ENCODE measurements around the gene UVSSA. TPM values are rescaled to one million over a fixed set of nuclear protein-coding genes. Genes with fewer than 3 reads are reported as not detected.
"Not testable (repeated sequence)": the region's sequence is repeated elsewhere in the genome, so short reads cannot be mapped to it uniquely, and the experiment has no call there.

Gene UVSSA
- total and polyA plus RNA-seq, 8 donors = 4.1 to 103 (median 25.3) TPM

GRCh38 chr4:1321486-1321885 lies 25.5 kb upstream of the UVSSA start:
- intact Hi-C loops (cut with DNase I; ENCODE audit: low total_unique reads) = no loop called here
- H3K27me3 ChIP-seq = no peaks in the 10 kb centered on the region
- no peaks in the 10 kb centered on the region for H3K9me3 ChIP-seq
- DNase-seq = no peak
- peaks cover 41 to 95% (median 86%) of the 10 kb centered on the region in 4 donors for H3K36me3 ChIP-seq
- peaks cover 0 to 9% (median 0%) of the 10 kb centered on the region in 4 donors for H3K4me1 ChIP-seq
- WGBS, 5 donors = 86 to 95% (median 89%) methylated on average over 13 of the region's 13 CpGs
- no peak overlapping the region for H3K27ac ChIP-seq
- no peak for TF ChIP-seq POLR2AphosphoS5 (IDR thresholded peaks at IDR 0.05)
- no peak for TF ChIP-seq CTCF (IDR thresholded peaks at IDR 0.05)
- no peak for TF ChIP-seq EP300 (IDR thresholded peaks at IDR 0.05)
- no peak for TF ChIP-seq POLR2A (IDR thresholded peaks at IDR 0.05)
- H3K4me3 ChIP-seq = no peak overlapping the region

GRCh38 chr4:1321946-1322650 lies 24.9 kb upstream of the UVSSA start:
- no peak for TF ChIP-seq EP300 (IDR thresholded peaks at IDR 0.05)
- TF ChIP-seq POLR2A (IDR thresholded peaks at IDR 0.05) = no peak
- peaks cover 45 to 95% (median 86%) of the 10 kb centered on the region in 4 donors for H3K36me3 ChIP-seq
- H3K27me3 ChIP-seq = no peaks in the 10 kb centered on the region
- H3K4me3 ChIP-seq = no peak overlapping the region
- 89 to 95% (median 93%) methylated on average over 12 to 18 of the region's 18 CpGs for WGBS, 5 donors
- no peak overlapping the region for H3K27ac ChIP-seq
- H3K4me1 ChIP-seq = peaks cover 0 to 9% (median 0%) of the 10 kb centered on the region in 4 donors
- no peaks in the 10 kb centered on the region for H3K9me3 ChIP-seq
- intact Hi-C loops (cut with DNase I; ENCODE audit: low total_unique reads) = no loop called here
- no peak for DNase-seq

- Histone ChIP-seq H3K4me1 (peaks cover 0 to 6% (median 0%) of the 10 kb centered on the region in 4 donors), H3K9me3 (no peaks in the 10 kb centered on the region), H3K27me3 (no peaks in the 10 kb centered on the region), H3K4me3 (no peak overlapping the region), H3K27ac (no peak overlapping the region), H3K36me3 (peaks cover 45 to 95% (median 86%) of the 10 kb centered on the region in 4 donors)
- TF ChIP-seq POLR2A (IDR thresholded peaks at IDR 0.05) (no peak), CTCF (IDR thresholded peaks at IDR 0.05) (no peak), POLR2AphosphoS5 (IDR thresholded peaks at IDR 0.05) (no peak), EP300 (IDR thresholded peaks at IDR 0.05) (no peak)
- DNase-seq = no peak
- 89 to 99% (median 97%) methylated on average over 8 of the region's 8 CpGs for WGBS, 5 donors
- intact Hi-C loops (cut with DNase I; ENCODE audit: low total_unique reads) = no loop called here
Measured at GRCh38 chr4:1323280-1323634, 23.8 kb upstream of the UVSSA start.

- intact Hi-C loops (cut with DNase I; ENCODE audit: low total_unique reads) = no loop called here
- H3K27me3 ChIP-seq = no peaks in the 10 kb centered on the region
- no peaks in the 10 kb centered on the region for H3K9me3 ChIP-seq
- H3K36me3 ChIP-seq = peaks cover 48 to 95% (median 86%) of the 10 kb centered on the region in 4 donors
- WGBS, 5 donors = 87 to 97% (median 94%) methylated on average over 8 to 11 of the region's 11 CpGs
- no peak for TF ChIP-seq POLR2A (IDR thresholded peaks at IDR 0.05)
- no peak for TF ChIP-seq EP300 (IDR thresholded peaks at IDR 0.05)
- TF ChIP-seq CTCF (IDR thresholded peaks at IDR 0.05) = no peak
- no peak for TF ChIP-seq POLR2AphosphoS5 (IDR thresholded peaks at IDR 0.05)
- no peak for DNase-seq
- peaks cover 0 to 4% (median under 1%) of the 10 kb centered on the region in 4 donors for H3K4me1 ChIP-seq
- H3K4me3 ChIP-seq = no peak overlapping the region
- no peak overlapping the region for H3K27ac ChIP-seq
Measured at GRCh38 chr4:1323635-1324442, 23.2 kb upstream of the UVSSA start.

GRCh38 chr4:1324443-1325175 lies 22.4 kb upstream of the UVSSA start:
- H3K4me3 ChIP-seq; H3K9me3 ChIP-seq; intact Hi-C loops (cut with DNase I; ENCODE audit: low total_unique reads); DNase-seq; H3K27ac ChIP-seq; H3K27me3 ChIP-seq: not testable (repeated sequence)
- peaks cover 46 to 95% (median 86%) of the 10 kb centered on the region in 4 donors for H3K36me3 ChIP-seq
- WGBS, 5 donors = 92 to 97% (median 96%) methylated on average over 20 of the region's 20 CpGs
- H3K4me1 ChIP-seq = peaks cover 0 to 11% (median 4%) of the 10 kb centered on the region in 4 donors

Measured in stomach (tissue), 9 donors.